Measurements from ENCODE around the gene GOLGB1. TPM values are rescaled to one million over a fixed set of nuclear protein-coding genes. Genes with fewer than 3 reads are reported as not detected.
"Not testable (repeated sequence)": the region's sequence is repeated elsewhere in the genome, so short reads cannot be mapped to it uniquely, and the experiment has no call there.

The GOLGB1 gene, protein sequence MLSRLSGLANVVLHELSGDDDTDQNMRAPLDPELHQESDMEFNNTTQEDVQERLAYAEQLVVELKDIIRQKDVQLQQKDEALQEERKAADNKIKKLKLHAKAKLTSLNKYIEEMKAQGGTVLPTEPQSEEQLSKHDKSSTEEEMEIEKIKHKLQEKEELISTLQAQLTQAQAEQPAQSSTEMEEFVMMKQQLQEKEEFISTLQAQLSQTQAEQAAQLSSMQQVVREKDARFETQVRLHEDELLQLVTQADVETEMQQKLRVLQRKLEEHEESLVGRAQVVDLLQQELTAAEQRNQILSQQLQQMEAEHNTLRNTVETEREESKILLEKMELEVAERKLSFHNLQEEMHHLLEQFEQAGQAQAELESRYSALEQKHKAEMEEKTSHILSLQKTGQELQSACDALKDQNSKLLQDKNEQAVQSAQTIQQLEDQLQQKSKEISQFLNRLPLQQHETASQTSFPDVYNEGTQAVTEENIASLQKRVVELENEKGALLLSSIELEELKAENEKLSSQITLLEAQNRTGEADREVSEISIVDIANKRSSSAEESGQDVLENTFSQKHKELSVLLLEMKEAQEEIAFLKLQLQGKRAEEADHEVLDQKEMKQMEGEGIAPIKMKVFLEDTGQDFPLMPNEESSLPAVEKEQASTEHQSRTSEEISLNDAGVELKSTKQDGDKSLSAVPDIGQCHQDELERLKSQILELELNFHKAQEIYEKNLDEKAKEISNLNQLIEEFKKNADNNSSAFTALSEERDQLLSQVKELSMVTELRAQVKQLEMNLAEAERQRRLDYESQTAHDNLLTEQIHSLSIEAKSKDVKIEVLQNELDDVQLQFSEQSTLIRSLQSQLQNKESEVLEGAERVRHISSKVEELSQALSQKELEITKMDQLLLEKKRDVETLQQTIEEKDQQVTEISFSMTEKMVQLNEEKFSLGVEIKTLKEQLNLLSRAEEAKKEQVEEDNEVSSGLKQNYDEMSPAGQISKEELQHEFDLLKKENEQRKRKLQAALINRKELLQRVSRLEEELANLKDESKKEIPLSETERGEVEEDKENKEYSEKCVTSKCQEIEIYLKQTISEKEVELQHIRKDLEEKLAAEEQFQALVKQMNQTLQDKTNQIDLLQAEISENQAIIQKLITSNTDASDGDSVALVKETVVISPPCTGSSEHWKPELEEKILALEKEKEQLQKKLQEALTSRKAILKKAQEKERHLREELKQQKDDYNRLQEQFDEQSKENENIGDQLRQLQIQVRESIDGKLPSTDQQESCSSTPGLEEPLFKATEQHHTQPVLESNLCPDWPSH (N-terminal part only)
- total RNA-seq = 10 to 100 TPM; 34.9 to 43.5 TPM

DNA sequence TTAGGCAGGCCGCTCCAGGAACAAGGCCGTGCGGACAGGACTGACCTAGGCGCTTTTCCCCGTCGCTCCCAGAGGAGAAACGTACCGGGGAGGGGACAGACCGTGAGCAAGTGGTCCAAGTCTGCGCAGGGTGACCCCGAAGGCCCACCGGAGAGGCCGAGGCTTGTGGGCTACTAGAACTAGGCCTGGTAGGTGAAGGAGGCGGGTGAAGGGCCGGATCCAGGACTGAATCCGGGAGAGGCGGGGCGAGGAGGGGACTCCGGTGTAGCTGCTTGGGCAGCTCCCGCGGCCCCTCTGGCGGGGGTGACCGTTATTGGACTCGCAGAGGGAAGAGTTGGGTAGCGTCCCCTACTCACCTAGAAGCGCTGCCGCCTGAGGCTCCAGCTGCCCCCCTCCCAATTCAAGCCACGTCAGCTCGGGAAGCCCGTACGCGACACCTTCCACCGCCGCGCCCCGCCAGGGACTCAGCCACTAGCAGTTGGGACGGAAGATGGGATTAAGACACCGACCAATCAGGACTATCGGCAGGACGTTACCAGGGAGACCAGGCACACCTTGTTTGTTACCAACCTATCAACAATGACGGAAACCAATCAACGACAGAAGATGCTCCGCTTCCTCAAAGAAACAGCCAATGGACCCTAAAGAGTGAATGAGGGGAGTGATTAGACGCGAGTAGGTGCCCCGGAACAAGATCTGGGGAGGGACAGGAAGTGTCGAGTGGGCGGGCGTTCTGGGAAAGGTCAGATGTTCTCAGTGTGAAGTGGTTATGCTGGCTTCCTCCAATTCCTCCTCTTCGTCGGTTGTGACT, at the start of gene GOLGB1:
GOLGB1 (minus strand) TSS at position 466 of the 811 bp plus-strand sequence. CDS start 18,770 bp downstream, outside the sequence.
- peaks cover 17 to 25% of the 10 kb centered on the region in 2 donors for H3K27me3 Mint-ChIP-seq
- no peaks in the 10 kb centered on the region for H3K36me3 Mint-ChIP-seq
- DNase-seq (ENCODE audit: low spot score) (peak; percentile 96), ATAC-seq (peak; percentile 97 to 98)
- no peak within 1 kb of the TSS for H3K4me3 Mint-ChIP-seq
- no peaks in the 10 kb centered on the region for H3K9me3 Mint-ChIP-seq
- no peak within 1 kb of the TSS for H3K27ac Mint-ChIP-seq
- peaks cover 7 to 9% of the 10 kb centered on the region in 2 donors for H3K4me1 Mint-ChIP-seq (ENCODE audit: low read depth in 2 of 2)

- no peak overlapping the region for H3K4me3 Mint-ChIP-seq
- no peaks in the 10 kb centered on the region for H3K9me3 Mint-ChIP-seq
- no peaks in the 10 kb centered on the region for H3K27me3 Mint-ChIP-seq
- no peak for DNase-seq (ENCODE audit: low spot score)
- H3K4me1 Mint-ChIP-seq (ENCODE audit: low read depth in 2 of 2) = peaks cover 0 to 6% of the 10 kb centered on the region in 2 donors
- ATAC-seq = no peak
- H3K27ac Mint-ChIP-seq = no peak overlapping the region
- peaks cover 11% of the 10 kb centered on the region for H3K36me3 Mint-ChIP-seq
Measured at GRCh38 chr3:121796970-121797369, 47.4 kb upstream of the GOLGB1 start.

- DNase-seq (ENCODE audit: low spot score) (no peak), ATAC-seq (no peak)
- Mint-ChIP-seq H3K27me3 (no peaks in the 10 kb centered on the region), H3K4me1 (ENCODE audit: low read depth in 2 of 2) (no peaks in the 10 kb centered on the region), H3K9me3 (no peaks in the 10 kb centered on the region), H3K27ac (no peak overlapping the region), H3K36me3 (peaks cover 16% of the 10 kb centered on the region), H3K4me3 (no peak overlapping the region)
Measured at GRCh38 chr3:121794264-121794983, 44.9 kb upstream of the GOLGB1 start.

DNA sequence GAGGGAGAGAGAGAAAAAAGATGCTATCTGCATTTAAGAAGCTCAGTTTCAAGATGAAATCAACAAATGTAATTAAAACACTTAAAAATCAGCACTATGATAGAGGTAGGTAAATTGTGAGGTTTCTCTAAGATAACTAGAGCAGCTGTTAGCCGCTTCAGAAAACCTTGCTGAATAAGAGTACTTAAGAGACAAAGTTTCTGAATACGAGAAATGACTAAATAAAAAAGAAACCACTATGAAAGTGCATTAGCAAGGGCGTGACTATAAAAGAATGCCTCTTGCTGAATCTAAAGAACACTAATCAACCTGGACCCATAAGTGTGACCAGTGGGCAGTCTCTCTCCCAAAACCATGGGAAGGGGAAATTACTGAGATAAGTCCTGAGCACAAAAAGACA, 43.5 kb upstream of the GOLGB1 start:
- DNase-seq (ENCODE audit: low spot score) (no peak), ATAC-seq (no peak)
- Mint-ChIP-seq H3K36me3 (peaks cover 29% of the 10 kb centered on the region), H3K4me3 (no peak overlapping the region), H3K4me1 (ENCODE audit: low read depth in 2 of 2) (no peaks in the 10 kb centered on the region), H3K27me3 (no peaks in the 10 kb centered on the region), H3K27ac (no peak overlapping the region), H3K9me3 (no peaks in the 10 kb centered on the region)

DNA sequence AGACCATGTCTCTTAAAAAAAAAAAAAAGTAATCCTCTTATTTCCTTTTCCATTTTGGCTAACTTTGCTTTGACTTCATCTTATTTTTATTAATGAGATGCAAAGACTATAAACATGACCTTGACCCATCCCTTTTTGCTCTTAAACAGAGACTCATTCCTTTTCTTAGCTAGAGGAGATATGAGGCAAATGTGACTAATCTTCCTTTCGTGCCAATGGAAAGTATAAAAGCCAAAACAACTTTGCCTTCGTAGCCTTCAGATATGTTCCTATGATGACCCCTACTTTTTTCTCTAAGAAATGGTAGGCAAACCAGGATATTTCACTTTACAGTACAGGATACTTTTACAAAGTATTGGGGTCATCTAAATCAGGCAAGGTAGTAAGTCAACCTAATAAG, 36.9 kb upstream of the GOLGB1 start:
- ATAC-seq (no peak), DNase-seq (ENCODE audit: low spot score) (no peak)
- Mint-ChIP-seq H3K4me1 (ENCODE audit: low read depth in 2 of 2) (no peaks in the 10 kb centered on the region), H3K36me3 (peaks cover 39% of the 10 kb centered on the region), H3K9me3 (no peaks in the 10 kb centered on the region), H3K27me3 (no peaks in the 10 kb centered on the region), H3K27ac (no peak overlapping the region), H3K4me3 (no peak overlapping the region)

DNA sequence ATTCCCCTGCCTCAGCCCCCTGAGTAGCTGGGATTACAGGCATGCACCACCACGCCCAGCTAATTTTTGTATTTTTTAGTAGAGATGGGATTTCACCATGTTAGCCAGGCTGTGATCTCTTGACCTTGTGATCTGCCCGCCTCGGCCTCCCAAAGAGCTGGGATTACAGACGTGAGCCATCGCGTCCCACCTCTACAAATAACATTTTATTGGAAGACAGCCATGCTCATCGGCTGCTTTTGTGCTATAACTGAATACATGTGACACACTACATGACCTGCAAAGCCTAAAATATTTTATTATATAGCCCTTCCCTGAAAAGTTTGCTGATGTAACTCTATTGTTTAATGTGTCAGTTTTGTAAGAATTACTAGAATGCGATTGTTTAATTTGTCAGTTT, 33.2 kb upstream of the GOLGB1 start:
- H3K4me3 Mint-ChIP-seq; H3K27me3 Mint-ChIP-seq; H3K9me3 Mint-ChIP-seq; H3K27ac Mint-ChIP-seq; DNase-seq (ENCODE audit: low spot score); H3K4me1 Mint-ChIP-seq (ENCODE audit: low read depth in 2 of 2); ATAC-seq: not testable (repeated sequence)
- H3K36me3 Mint-ChIP-seq = peaks cover 45% of the 10 kb centered on the region

DNA sequence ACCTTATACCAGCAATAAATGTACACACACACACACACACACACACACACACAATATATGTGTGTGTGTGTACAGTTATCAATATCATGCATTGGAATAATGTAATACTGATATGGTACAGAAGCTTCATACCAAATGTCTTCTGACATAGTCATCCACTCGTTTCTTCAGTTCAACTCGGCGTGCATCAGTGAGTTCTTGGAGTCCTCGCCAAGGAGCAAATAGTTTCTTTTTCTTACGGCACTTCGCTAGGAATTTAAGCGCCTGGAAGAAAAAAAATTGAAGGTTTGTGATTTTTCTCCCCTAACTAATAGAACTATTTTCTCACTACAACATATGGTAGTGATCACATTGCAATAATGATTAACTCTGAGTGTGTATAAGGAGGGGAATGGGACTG, 32.1 kb upstream of the GOLGB1 start:
- Mint-ChIP-seq H3K36me3 (peaks cover 44% of the 10 kb centered on the region), H3K9me3 (no peaks in the 10 kb centered on the region)
- no peak for ATAC-seq

DNA sequence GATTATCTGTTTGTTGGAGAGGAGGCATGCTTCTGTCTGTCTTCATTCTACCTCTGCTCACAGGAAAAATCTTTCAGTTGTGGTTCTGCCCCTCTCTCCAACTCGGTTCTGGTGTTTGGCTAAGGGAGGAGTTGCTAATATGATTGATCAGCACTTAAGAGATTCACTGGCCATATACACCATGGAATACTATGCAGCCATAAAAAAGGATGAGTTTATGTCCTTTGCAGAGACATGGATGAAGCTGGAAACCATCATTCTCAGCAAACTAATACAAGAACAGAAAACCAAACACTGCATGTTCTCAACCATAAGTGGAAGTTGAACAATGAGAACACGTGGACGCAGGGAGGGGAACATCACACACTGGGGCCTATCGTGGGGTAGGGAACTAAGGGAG, 25.6 kb upstream of the GOLGB1 start:
- H3K27ac Mint-ChIP-seq; H3K4me1 Mint-ChIP-seq (ENCODE audit: low read depth in 2 of 2); H3K9me3 Mint-ChIP-seq; DNase-seq (ENCODE audit: low spot score); ATAC-seq; H3K4me3 Mint-ChIP-seq; H3K27me3 Mint-ChIP-seq: not testable (repeated sequence)
- H3K36me3 Mint-ChIP-seq = peaks cover 61% of the 10 kb centered on the region

More for the DNA sequence above, 32.1 kb upstream of the GOLGB1 start:
- Mint-ChIP-seq H3K27ac (no peak overlapping the region), H3K27me3 (no peaks in the 10 kb centered on the region), H3K4me3 (no peak overlapping the region), H3K4me1 (ENCODE audit: low read depth in 2 of 2) (no peaks in the 10 kb centered on the region)
- DNase-seq (ENCODE audit: low spot score) = no peak

GRCh38 chr3:121769246-121769645, 19.7 kb upstream of the GOLGB1 start:
- H3K36me3 Mint-ChIP-seq = peaks cover 21% of the 10 kb centered on the region
- ATAC-seq = no peak
- no peak overlapping the region for H3K4me3 Mint-ChIP-seq
- H3K27ac Mint-ChIP-seq = no peak overlapping the region
- no peaks in the 10 kb centered on the region for H3K9me3 Mint-ChIP-seq
- DNase-seq (ENCODE audit: low spot score) = no peak
- no peaks in the 10 kb centered on the region for H3K27me3 Mint-ChIP-seq
- H3K4me1 Mint-ChIP-seq (ENCODE audit: low read depth in 2 of 2) = no peaks in the 10 kb centered on the region

GRCh38 chr3:121768452-121768851, 18.9 kb upstream of the GOLGB1 start:
- Mint-ChIP-seq H3K4me1 (ENCODE audit: low read depth in 2 of 2) (no peaks in the 10 kb centered on the region), H3K4me3 (no peak overlapping the region), H3K27ac (no peak overlapping the region), H3K27me3 (no peaks in the 10 kb centered on the region), H3K36me3 (peaks cover 13% of the 10 kb centered on the region), H3K9me3 (no peaks in the 10 kb centered on the region)
- DNase-seq (ENCODE audit: low spot score) (no peak), ATAC-seq (no peak)

DNA sequence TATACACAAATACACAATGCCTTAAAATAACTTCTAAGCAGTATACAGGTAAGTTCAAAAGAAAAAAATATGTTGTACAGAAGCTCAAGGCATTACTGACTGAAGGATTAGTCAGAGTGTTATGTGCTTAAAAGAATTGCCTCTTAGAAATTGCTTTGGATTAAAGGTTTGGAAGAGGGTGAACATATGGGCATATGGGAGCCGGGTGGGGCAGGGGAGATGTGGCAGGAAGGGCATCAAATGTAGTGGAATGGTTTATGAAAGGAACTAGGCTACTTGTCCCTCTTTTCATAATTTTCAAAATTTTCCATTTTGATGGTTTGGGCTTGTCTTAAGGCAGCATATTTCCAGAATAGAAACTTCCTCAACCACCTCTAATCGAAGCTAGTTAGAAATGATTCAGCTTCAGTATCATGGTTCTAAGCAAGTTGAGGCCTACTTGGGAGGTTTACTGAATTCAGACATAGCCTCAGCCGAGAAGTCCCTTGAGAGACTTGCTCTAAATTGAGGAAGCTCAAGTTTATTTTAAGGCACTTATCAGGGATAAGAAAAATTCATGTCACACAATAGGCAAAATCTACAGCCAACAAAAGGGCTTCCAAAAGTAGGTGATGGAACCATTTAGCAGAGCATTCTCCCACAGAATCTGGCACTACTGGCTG, 10.1 kb upstream of the GOLGB1 start:
- no peak for DNase-seq (ENCODE audit: low spot score)
- Mint-ChIP-seq H3K27ac (no peak overlapping the region), H3K36me3 (no peaks in the 10 kb centered on the region), H3K4me3 (no peak overlapping the region), H3K9me3 (no peaks in the 10 kb centered on the region), H3K27me3 (peaks cover 10 to 12% of the 10 kb centered on the region in 2 donors), H3K4me1 (ENCODE audit: low read depth in 2 of 2) (no peaks in the 10 kb centered on the region)
- ATAC-seq = no peak
